Kasumi-1 (cell line): ENCODE measurements around the gene CHID1.

Source experiments
- DNase-seq, 2 experiments: peaks; one replicate each; lab custom pipeline; 2025; lab: John Stamatoyannopoulos, UW

Gene CHID1

DNA sequence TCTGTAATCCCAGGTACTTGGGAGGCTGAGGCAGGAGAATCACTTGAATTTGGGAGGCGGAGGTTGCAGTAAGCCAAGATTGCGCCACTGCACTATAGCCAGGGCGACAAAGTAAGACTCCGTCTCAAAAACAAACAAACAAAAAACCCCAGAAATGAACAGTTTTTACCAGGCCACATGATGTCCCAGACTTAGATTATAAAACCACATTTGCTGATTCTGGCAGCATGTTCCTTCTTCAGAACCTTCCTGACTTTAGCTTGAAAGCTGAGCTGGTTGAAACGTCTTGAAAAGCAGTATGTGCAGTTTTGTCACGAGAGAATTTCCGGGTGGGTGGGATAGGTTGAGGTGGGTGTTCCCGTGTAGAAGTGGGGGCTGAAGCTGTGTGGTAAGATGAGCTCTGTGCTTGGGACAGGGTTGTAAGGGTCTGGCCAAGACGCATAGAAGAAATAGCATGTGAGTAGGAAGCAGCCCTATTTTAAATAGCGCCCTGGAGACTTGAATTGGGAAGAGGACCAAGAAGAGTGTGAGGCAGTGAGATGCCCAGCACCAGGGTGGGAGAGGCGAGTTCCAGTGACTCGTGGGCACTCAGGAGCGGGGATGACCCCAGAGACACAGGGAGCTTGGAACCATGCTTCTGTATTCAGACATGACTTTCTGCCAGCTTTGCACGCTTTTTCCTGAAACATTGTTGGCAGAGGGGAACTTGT, 22.7 kb upstream of the CHID1 start:
- DNase-seq = peak; percentile 36 to 64

- peak; percentile 39 to 65 for DNase-seq
These were observed 21.8 kb upstream of the CHID1 start for GRCh38 chr11:932435-932834.

GRCh38 chr11:931385-931784, 20.8 kb upstream of the CHID1 start:
- no peak for DNase-seq

GRCh38 chr11:929405-929804, 18.8 kb upstream of the CHID1 start:
- DNase-seq = no peak

DNA sequence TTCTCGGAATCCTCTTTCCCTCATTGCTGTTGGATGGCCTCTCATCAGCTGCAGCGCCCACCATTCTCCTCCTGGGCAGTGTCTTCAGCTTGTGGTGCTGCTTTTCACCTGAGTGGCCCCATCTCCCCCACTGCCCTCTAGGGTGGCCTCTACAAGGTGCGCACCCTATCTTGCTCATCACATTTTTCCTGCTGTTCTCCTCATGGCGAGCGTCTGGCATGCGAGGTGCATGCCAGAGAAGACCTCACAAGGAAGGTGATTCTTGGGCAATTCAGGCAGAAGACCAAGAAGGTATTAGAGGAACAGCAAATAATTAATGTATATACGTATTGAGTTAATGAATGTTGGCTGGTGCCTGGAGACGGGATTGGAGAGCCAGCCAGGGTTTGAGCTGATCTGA, 18.2 kb upstream of the CHID1 start:
- no peak for DNase-seq

DNA sequence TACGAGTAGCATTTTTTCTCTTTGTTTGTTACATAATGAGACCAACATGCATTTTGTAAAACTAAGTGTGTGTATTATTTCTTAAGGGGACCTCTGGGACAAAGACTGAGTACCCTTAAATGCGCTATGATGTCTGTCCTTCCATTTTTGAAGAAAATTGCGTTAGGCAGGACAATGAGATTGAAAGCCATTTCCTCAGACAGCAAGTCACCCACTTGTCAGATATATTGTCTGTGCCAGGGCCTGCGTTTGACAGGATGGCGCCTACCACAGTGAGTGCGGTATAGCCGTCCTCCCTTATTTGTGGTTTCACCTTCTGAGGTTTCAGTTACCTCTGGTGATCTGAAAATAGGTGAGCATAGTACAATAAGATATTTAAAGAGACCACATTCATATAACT, 17.3 kb upstream of the CHID1 start:
- no peak for DNase-seq

DNA sequence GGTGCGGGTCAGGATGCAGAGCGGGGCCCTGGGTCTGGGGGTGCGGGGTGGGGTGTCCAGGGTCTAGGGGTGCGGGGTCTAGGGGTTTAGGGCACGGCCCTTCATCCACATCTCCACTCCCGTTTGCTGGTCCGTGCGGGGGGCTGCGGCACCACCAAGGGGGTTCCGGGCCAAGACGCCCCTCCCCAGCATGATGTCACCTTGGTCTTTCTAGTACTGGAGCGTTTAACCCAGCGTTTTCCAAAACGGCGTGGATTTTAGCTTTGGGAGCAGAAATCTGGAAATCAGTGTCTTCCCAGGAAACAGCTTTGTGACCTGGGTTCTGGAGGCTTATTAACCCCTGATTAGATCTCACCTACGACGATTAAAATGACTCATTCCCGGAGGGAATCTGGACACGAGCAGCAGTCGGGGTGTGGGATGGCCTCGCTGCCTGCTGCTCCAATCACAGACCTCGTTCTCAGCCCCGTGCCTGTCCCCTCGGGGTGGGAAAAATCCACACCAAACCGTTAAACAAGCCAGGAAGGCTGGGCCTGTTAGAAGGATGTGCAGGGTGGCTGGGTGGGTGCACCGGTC, 15.8 kb upstream of the CHID1 start:
- no peak for DNase-seq

GRCh38 chr11:925496-926301, 15.1 kb upstream of the CHID1 start, which contains the start of gene AP2A2:
AP2A2 (plus strand) TSS chr11:925870; CDS start chr11:926022, 152 bp downstream.
- peak; percentile 74 to 85 for DNase-seq

GRCh38 chr11:925158-925495, 14.5 kb upstream of the CHID1 start:
- no peak for DNase-seq

GRCh38 chr11:924406-925157, 14.0 kb upstream of the CHID1 start:
- no peak for DNase-seq

- DNase-seq = no peak
These were observed 13.2 kb upstream of the CHID1 start for GRCh38 chr11:923691-924405.

DNA sequence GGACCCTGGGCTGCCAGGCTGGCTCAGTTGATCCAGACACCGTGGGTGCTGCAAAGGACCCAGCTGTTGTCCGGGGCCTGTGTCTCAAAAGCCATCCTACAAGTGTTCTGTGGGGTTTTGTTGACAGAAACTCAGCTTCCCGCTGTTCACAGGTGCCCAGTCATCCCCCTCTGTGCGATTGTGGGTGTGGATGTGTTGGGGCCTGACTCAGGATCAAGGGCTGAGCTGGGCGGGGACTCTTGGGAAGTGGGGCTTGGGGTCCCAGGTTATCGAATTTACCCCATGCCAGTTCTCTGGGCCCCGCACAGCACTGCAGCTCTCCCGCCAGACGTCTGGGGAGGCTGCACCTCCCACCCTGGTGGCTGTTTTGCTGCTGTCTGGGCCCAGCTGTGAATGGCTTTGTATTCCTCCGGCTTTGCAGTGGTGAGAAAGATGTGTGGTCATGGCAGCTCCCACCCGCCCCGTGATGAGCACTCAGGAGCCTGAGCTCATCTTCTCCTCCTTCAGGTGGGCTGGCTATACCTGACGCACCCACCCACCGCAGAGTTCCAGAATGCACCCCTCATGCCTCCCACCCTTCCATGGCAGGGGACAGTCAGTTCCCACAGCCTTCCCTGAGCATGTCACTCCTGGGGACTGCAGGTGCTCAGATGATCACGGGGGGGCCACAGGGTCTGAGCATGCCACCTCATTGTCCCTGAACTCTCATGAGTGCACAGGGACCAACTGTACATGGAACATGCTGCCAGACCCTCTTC, 11.5 kb upstream of the CHID1 start:
- DNase-seq = no peak

DNA sequence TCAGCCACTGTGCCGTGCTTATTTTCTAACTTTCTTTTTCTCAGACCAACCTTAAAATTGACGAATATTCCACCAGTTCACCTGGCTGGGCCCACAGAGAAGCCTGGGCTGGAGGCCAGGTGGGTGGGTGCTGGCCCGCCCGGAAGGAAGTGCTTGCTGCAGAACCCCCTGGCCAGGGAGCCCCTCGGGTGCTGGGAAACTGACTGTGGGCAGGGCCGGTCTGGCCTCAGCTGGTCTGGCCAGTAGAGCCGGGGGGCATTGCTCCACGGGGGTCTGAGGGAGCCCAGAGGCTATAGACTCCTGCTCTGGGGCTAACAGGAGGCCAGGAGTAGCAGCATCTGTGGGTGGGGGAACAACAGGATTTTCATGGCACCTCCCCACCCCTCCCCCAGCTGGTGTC, 6.8 kb upstream of the CHID1 start:
- DNase-seq = no peak

DNA sequence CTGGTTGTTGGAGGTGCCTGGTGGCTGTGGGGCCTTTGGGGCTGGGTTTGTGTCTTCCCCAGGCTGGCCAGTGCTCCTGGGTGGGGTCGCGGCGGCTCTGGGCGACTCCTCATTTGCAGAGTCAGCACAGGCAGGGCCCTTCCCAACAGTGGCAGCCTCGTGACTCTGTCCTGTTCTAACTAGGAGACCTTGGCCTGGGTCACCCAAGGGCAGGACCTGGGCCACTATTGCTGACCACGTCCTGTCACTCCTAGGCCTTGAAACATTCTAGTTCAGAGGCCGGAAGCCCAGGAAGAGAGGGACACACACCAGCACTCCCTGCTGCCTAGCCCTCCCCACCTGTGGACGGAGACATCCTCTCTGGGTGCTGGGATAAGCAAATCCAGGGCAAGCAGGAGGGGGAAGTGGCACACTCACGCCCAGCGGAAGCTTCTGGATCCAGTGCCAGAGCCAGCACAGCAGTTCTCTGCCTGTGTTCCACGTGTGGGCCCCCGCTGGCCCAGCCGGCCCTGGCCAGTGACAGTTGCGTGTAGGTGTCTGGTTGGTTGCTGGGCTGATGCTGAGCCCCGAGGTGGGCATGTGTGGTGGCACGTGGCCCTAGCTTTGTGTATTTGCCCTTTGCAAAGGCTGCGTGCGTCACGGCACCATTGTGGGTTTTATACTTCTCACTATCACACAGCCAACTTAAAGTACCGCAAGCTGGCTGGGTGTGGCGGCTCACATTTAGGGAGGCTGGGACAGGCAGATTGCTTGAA, 4.3 kb upstream of the CHID1 start:
- no peak for DNase-seq

DNA sequence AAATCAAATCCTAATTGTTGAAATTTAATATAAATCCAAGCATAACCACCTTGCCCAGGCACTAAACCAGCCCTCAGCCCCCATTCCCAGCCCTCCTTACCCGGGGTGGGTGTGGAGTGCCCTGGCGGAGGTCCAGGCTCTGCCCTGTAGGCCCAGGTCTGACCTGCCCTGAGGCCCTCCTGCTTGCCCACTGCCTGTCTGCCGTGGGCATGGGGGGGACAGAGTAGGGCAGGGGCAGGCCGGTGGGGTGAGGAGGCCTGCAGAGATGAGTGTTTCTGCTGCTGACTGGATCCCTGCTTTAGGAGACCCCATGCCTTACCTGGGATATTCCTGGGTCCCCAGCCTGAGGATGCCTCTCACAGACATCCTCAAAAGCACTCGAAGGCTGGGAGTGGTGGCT, 3.6 kb upstream of the CHID1 start:
- no peak for DNase-seq

DNA sequence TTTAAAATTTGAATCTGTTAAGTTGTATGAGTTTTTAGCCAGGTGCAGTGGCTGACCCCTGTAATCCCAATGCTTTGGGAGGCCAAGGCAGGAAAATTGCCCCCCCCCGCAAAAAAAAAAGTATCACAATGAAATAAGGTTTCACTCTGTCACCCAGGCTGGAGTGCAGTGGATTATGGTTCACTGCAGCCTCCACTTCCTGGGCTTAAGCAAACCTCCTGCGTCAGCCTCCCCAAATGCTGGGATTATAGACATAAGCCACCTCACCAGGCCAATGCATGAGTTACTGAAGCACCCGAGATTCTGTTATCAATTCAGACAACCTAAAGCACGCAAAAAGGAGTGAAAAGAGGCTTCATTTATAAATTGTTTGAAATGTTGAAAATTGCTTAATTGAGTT, 2.4 kb upstream of the CHID1 start:
- DNase-seq = no peak

GRCh38 chr11:912266-912665, 1.7 kb upstream of the CHID1 start:
- no peak for DNase-seq

DNA sequence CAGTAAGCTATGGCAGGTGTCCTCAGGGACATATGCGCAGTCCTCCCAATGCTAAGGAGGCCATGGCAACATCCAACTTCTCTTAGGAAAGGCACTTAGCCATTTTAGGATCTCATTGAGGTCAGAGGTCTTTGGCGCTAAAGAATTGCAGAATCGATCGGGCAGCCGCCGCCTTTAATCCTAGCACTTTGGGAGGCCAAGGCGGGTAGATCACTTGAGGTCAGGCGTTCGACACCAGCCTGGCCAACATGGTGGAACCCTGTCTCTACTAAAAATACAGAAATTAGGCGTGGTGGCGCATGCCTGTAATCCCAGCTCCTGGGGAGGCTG, 1.2 kb upstream of the CHID1 start:
- no peak for DNase-seq

- DNase-seq = peak; percentile 47 to 50
These were observed 650 bp upstream of the CHID1 start for GRCh38 chr11:911031-911889.
